WTC11 (cell line): Measurements from ENCODE around the gene BCL7C.

Experiments used
- CREB1 ChIP-seq: sonication (generic); formaldehyde crosslinking; IDR thresholded peaks from 2 replicates; pipeline ENCODE4 v1.8.0; 2023; ENCODE audit warnings: mild to moderate bottlenecking, missing genetic modification reagents
- CREM ChIP-seq: sonication (generic); formaldehyde crosslinking; IDR thresholded peaks from 2 replicates; pipeline ENCODE4 v1.8.1; 2022; ENCODE audit warnings: mild to moderate bottlenecking, missing genetic modification reagents, moderate library complexity
- NR1H2 ChIP-seq: sonication (generic); formaldehyde crosslinking; IDR thresholded peaks from 2 replicates; pipeline ENCODE4 v1.9.0; 2021; ENCODE audit warnings: mild to moderate bottlenecking, moderate library complexity, missing genetic modification reagents
- NR2C2 ChIP-seq: sonication (generic); formaldehyde crosslinking; IDR thresholded peaks from 2 replicates; pipeline ENCODE4 v1.8.0; 2022; ENCODE audit warnings: mild to moderate bottlenecking, missing genetic modification reagents
- RELA ChIP-seq: sonication (generic); formaldehyde crosslinking; IDR thresholded peaks from 2 replicates; pipeline ENCODE4 v1.8.1; 2022; ENCODE audit warnings: missing genetic modification reagents, mild to moderate bottlenecking, borderline replicate concordance
- SMAD3 ChIP-seq: sonication (generic); formaldehyde crosslinking; IDR thresholded peaks from 2 replicates; pipeline ENCODE4 v1.8.0; 2022; ENCODE audit warnings: missing genetic modification reagents, mild to moderate bottlenecking, borderline replicate concordance
- ZNF263 ChIP-seq: sonication (generic); formaldehyde crosslinking; IDR thresholded peaks from 2 replicates; pipeline ENCODE4 v1.8.1; 2022; ENCODE audit warnings: low read depth, mild to moderate bottlenecking, moderate library complexity, missing genetic modification reagents
- TF ChIP-seq, protein P1 (sequence below): fragments of 200-600 bp; IDR thresholded peaks from 2 replicates; pipeline ENCODE4 v1.8.0; 2022; ENCODE audit warnings: antibody characterized with exemption
- TF ChIP-seq, protein P2 (sequence below): sonication (generic); formaldehyde crosslinking; conservative IDR thresholded peaks from 2 replicates; pipeline ENCODE4 v1.8.1; 2022; ENCODE audit warnings: mild to moderate bottlenecking, missing genetic modification reagents
- TF ChIP-seq, protein P3 (sequence below): sonication (generic); formaldehyde crosslinking; IDR thresholded peaks from 2 replicates; pipeline ENCODE4 v1.8.0; 2022; ENCODE audit warnings: mild to moderate bottlenecking, missing genetic modification reagents
- TF ChIP-seq, protein P4 (sequence below): sonication (generic); formaldehyde crosslinking; IDR thresholded peaks from 2 replicates; pipeline ENCODE4 v1.8.0; 2022; ENCODE audit warnings: mild to moderate bottlenecking, missing genetic modification reagents
- TF ChIP-seq, protein P5 (sequence below): sonication (generic); formaldehyde crosslinking; IDR thresholded peaks from 2 replicates; pipeline ENCODE4 v1.8.1; 2023; ENCODE audit warnings: mild to moderate bottlenecking, missing genetic modification reagents

- TF ChIP-seq NR2C2 (CRISPR knock-in tag) (no peak), ZNF263 (no peak), CREB1 (CRISPR knock-in tag) (no peak), CREM (CRISPR knock-in tag) (no peak), SMAD3 (CRISPR knock-in tag) (no peak), RELA (no peak), NR1H2 (CRISPR knock-in tag) (no peak)
- TF ChIP-seq, protein P1, sequence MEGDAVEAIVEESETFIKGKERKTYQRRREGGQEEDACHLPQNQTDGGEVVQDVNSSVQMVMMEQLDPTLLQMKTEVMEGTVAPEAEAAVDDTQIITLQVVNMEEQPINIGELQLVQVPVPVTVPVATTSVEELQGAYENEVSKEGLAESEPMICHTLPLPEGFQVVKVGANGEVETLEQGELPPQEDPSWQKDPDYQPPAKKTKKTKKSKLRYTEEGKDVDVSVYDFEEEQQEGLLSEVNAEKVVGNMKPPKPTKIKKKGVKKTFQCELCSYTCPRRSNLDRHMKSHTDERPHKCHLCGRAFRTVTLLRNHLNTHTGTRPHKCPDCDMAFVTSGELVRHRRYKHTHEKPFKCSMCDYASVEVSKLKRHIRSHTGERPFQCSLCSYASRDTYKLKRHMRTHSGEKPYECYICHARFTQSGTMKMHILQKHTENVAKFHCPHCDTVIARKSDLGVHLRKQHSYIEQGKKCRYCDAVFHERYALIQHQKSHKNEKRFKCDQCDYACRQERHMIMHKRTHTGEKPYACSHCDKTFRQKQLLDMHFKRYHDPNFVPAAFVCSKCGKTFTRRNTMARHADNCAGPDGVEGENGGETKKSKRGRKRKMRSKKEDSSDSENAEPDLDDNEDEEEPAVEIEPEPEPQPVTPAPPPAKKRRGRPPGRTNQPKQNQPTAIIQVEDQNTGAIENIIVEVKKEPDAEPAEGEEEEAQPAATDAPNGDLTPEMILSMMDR: peak; percentile 81
- TF ChIP-seq, protein P2, sequence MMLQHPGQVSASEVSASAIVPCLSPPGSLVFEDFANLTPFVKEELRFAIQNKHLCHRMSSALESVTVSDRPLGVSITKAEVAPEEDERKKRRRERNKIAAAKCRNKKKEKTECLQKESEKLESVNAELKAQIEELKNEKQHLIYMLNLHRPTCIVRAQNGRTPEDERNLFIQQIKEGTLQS (CRISPR knock-in tag): no peak
- TF ChIP-seq, protein P3, sequence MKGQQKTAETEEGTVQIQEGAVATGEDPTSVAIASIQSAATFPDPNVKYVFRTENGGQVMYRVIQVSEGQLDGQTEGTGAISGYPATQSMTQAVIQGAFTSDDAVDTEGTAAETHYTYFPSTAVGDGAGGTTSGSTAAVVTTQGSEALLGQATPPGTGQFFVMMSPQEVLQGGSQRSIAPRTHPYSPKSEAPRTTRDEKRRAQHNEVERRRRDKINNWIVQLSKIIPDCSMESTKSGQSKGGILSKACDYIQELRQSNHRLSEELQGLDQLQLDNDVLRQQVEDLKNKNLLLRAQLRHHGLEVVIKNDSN: peak; percentile 50; the same call in 1 of the 2 replicates
- TF ChIP-seq, protein P4, sequence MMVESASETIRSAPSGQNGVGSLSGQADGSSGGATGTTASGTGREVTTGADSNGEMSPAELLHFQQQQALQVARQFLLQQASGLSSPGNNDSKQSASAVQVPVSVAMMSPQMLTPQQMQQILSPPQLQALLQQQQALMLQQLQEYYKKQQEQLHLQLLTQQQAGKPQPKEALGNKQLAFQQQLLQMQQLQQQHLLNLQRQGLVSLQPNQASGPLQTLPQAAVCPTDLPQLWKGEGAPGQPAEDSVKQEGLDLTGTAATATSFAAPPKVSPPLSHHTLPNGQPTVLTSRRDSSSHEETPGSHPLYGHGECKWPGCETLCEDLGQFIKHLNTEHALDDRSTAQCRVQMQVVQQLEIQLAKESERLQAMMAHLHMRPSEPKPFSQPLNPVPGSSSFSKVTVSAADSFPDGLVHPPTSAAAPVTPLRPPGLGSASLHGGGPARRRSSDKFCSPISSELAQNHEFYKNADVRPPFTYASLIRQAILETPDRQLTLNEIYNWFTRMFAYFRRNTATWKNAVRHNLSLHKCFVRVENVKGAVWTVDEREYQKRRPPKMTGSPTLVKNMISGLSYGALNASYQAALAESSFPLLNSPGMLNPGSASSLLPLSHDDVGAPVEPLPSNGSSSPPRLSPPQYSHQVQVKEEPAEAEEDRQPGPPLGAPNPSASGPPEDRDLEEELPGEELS (CRISPR knock-in tag): no peak
- TF ChIP-seq, protein P5, sequence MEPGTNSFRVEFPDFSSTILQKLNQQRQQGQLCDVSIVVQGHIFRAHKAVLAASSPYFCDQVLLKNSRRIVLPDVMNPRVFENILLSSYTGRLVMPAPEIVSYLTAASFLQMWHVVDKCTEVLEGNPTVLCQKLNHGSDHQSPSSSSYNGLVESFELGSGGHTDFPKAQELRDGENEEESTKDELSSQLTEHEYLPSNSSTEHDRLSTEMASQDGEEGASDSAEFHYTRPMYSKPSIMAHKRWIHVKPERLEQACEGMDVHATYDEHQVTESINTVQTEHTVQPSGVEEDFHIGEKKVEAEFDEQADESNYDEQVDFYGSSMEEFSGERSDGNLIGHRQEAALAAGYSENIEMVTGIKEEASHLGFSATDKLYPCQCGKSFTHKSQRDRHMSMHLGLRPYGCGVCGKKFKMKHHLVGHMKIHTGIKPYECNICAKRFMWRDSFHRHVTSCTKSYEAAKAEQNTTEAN (CRISPR knock-in tag): no peak
Observed at GRCh38 chr16:30941600-30942425, 47.9 kb upstream of the BCL7C start.
